CD8-positive, alpha-beta memory T cell (primary cell): ENCODE results near the gene CUL3. TPM values are rescaled to one million over a fixed set of nuclear protein-coding genes. Genes with fewer than 3 reads are reported as not detected.

Source experiments
- CTCF ChIA-PET: fragments of 350-600 bp; sonication (Branson Sonifier 250); formaldehyde crosslinking; loops from one replicate; lab custom pipeline; 2021; ENCODE audit warnings: antibody characterized with exemption; lab: Charles Lee
- POLR2A ChIA-PET: fragments of 350-600 bp; sonication (Branson Sonifier 250); formaldehyde crosslinking; loops from one replicate; lab custom pipeline; 2021; ENCODE audit warnings: antibody characterized with exemption; lab: Charles Lee
- DNase-seq, 5 donors: peaks; one replicate each; pipeline versions ENCODE4 v3.0.0 to v3.0.0-alpha.2; 2020 to 2022; ENCODE audit warnings: mixed read lengths in 1 of 5
- H3K27ac ChIP-seq: one replicate; pipeline ENCODE4 v1.7.0; 2013; ENCODE audit warnings: low read depth, mild to moderate bottlenecking, low read length, moderate library complexity
- H3K27me3 ChIP-seq: 2 replicates; pipeline ENCODE4 v1.7.0; 2013; ENCODE audit warnings: low read length, mild to moderate bottlenecking; ENCODE audit not compliant: insufficient read depth, poor library complexity, severe bottlenecking
- H3K36me3 ChIP-seq: 2 replicates; pipeline ENCODE4 v1.7.0; 2013; ENCODE audit warnings: mild to moderate bottlenecking, low read length, moderate library complexity; ENCODE audit not compliant: insufficient read depth
- H3K4me1 ChIP-seq: 2 replicates; pipeline ENCODE4 v1.7.0; 2013; ENCODE audit warnings: mild to moderate bottlenecking, low read length, moderate library complexity; ENCODE audit not compliant: insufficient read depth
- H3K4me3 ChIP-seq: 2 replicates; pipeline ENCODE4 v1.7.0; 2013; ENCODE audit warnings: mild to moderate bottlenecking, low read length
- H3K9me3 ChIP-seq: 2 replicates; pipeline ENCODE4 v1.7.0; 2013; ENCODE audit warnings: mild to moderate bottlenecking, low read length
- H3K27ac Mint-ChIP-seq, 8 donors: one replicate each; pipeline ENCODE4 v1.8.0; 2020 to 2021; ENCODE audit warnings: mixed read lengths in 8 of 8, mild to moderate bottlenecking in 6 of 8, inconsistent platforms in 3 of 8, moderate library complexity in 3 of 8
- H3K27me3 Mint-ChIP-seq, 2 donors: one replicate each; pipeline ENCODE4 v1.8.0; 2020 to 2021; ENCODE audit warnings: mixed read lengths in 2 of 2, mild to moderate bottlenecking in 1 of 2, moderate library complexity in 1 of 2
- H3K36me3 Mint-ChIP-seq, 3 donors: one replicate each; pipeline ENCODE4 v1.8.0; 2020 to 2021; ENCODE audit warnings: mixed read lengths in 3 of 3, inconsistent platforms in 1 of 3, mild to moderate bottlenecking in 1 of 3
- H3K4me1 Mint-ChIP-seq, 3 donors: one replicate each; pipeline ENCODE4 v1.8.0; 2020 to 2021; ENCODE audit warnings: mixed read lengths in 3 of 3, inconsistent platforms in 1 of 3, mild to moderate bottlenecking in 1 of 3
- H3K4me3 Mint-ChIP-seq, 7 donors: one replicate each; pipeline ENCODE4 v1.8.0; 2020 to 2021; ENCODE audit warnings: mixed read lengths in 7 of 7, mild to moderate bottlenecking in 6 of 7, moderate library complexity in 4 of 7, inconsistent platforms in 2 of 7
- H3K9me3 Mint-ChIP-seq, 5 donors: one replicate each; pipeline ENCODE4 v1.8.0; 2020 to 2022; ENCODE audit warnings: mixed read lengths in 5 of 5, mild to moderate bottlenecking in 3 of 5, moderate library complexity in 2 of 5, inconsistent platforms in 1 of 5
- polyA plus RNA-seq: library from polyadenylated mRNA; unstranded; fragments of 300-500 nt; fragmentation: Illumina TruSeq; gene quantifications from one replicate; pipeline ENCODE4 v1.2.3, GENCODE V29; 2021
- total RNA-seq, 2 experiments: library from RNA; stranded (reverse); gene quantifications; one replicate each; pipeline ENCODE4 v1.2.3, GENCODE V29; 2021

The CUL3 gene
- total and polyA plus RNA-seq, 3 experiments from 2014 or later: 58.1 to 104 (median 100) TPM

- ChIA-PET CTCF (no interaction called here), POLR2A (no interaction called here)
- peaks cover 3% of the 10 kb centered on the region for H3K36me3 ChIP-seq
- Mint-ChIP-seq H3K4me1 (peaks cover 31 to 52% (median 31%) of the 10 kb centered on the region in 3 donors), H3K27ac (peak overlapping the region in 1 of 8 donors; percentile 14), H3K27me3 (no peaks in the 10 kb centered on the region), H3K4me3 (peak overlapping the region in 2 of 7 donors; percentile 29 to 48), H3K36me3 (peaks cover 6 to 21% (median 10%) of the 10 kb centered on the region in 3 donors), H3K9me3 (peaks cover 0 to 4% (median 0%) of the 10 kb centered on the region in 5 donors)
- H3K9me3 ChIP-seq: peaks cover 6% of the 10 kb centered on the region
- H3K27me3 ChIP-seq: no peaks in the 10 kb centered on the region
- no peak overlapping the region for H3K27ac ChIP-seq
- H3K4me3 ChIP-seq: no peak overlapping the region
- peaks cover 64% of the 10 kb centered on the region for H3K4me1 ChIP-seq
- DNase-seq: no peak
These were observed 19.6 kb downstream of the CUL3 start for GRCh38 chr2:224565452-224566035.

- peaks cover 3% of the 10 kb centered on the region for H3K36me3 ChIP-seq
- H3K4me3 Mint-ChIP-seq: peak overlapping the region in 4 of 7 donors; percentile 8 to 24 (median 13)
- H3K9me3 Mint-ChIP-seq: peaks cover 0 to 4% (median 0%) of the 10 kb centered on the region in 5 donors
- H3K27ac Mint-ChIP-seq: peak overlapping the region in 1 of 8 donors; percentile 39
- CTCF ChIA-PET: no interaction called here
- no peak overlapping the region for H3K27ac ChIP-seq
- peaks cover 11 to 40% (median 12%) of the 10 kb centered on the region in 3 donors for H3K4me1 Mint-ChIP-seq
- H3K36me3 Mint-ChIP-seq: peaks cover 6 to 21% (median 10%) of the 10 kb centered on the region in 3 donors
- no peaks in the 10 kb centered on the region for H3K27me3 Mint-ChIP-seq
- POLR2A ChIA-PET: no interaction called here
- H3K4me1 ChIP-seq: peaks cover 58% of the 10 kb centered on the region
- H3K4me3 ChIP-seq: no peak overlapping the region
- H3K27me3 ChIP-seq: no peaks in the 10 kb centered on the region
- no peak for DNase-seq
- H3K9me3 ChIP-seq: peaks cover 6% of the 10 kb centered on the region
These were observed 21.6 kb downstream of the CUL3 start for GRCh38 chr2:224563537-224563936.

DNA sequence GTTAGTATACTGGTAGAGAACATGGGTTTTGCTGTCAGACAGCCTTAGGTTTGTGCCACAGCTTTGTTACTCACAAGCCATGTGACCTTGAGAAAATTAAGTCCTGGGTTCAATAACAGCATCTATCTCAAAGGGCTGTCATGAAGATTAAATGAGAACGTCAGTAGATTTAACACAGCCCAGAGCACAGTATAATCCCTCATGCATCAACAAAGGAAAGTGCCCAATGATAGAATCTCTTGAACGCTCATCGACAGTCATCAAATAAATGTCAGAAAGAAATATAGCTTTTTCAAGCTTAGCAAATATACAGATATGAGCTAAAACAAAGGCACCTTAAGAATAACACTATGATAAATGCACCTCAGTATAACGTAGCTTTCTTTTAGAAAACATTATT, 22.3 kb downstream of the CUL3 start:
- Histone ChIP-seq H3K4me1 (peaks cover 52% of the 10 kb centered on the region), H3K9me3 (peaks cover 6% of the 10 kb centered on the region), H3K27me3 (no peaks in the 10 kb centered on the region), H3K27ac (no peak overlapping the region), H3K4me3 (no peak overlapping the region), H3K36me3 (peaks cover 3% of the 10 kb centered on the region)
- Mint-ChIP-seq H3K27ac (no peak overlapping the region), H3K27me3 (no peaks in the 10 kb centered on the region), H3K4me3 (peak overlapping the region in 4 of 7 donors; percentile 8 to 12 (median 10)), H3K4me1 (peaks cover 11 to 42% (median 12%) of the 10 kb centered on the region in 3 donors), H3K9me3 (peaks cover 0 to 3% (median 0%) of the 10 kb centered on the region in 5 donors), H3K36me3 (peaks cover 3 to 24% (median 12%) of the 10 kb centered on the region in 3 donors)
- CTCF ChIA-PET: no interaction called here
- no peak for DNase-seq
- POLR2A ChIA-PET: no interaction called here

GRCh38 chr2:224561234-224562005, 23.7 kb downstream of the CUL3 start:
- H3K36me3 Mint-ChIP-seq: peaks cover 0 to 21% (median 5%) of the 10 kb centered on the region in 3 donors
- no peak overlapping the region for H3K4me3 ChIP-seq
- H3K36me3 ChIP-seq: no peaks in the 10 kb centered on the region
- peaks cover 47% of the 10 kb centered on the region for H3K4me1 ChIP-seq
- peaks cover 14 to 37% (median 15%) of the 10 kb centered on the region in 3 donors for H3K4me1 Mint-ChIP-seq
- DNase-seq: no peak
- ChIA-PET POLR2A (no interaction called here), CTCF (interaction anchor here (0.6 kb wide), 1 partner anchor 205 kb away, joined by 3 read pairs; no protein-coding TSS in a partner anchor)
- peak overlapping the region in 1 of 7 donors; percentile 11 for H3K4me3 Mint-ChIP-seq
- no peaks in the 10 kb centered on the region for H3K27me3 Mint-ChIP-seq
- no peak overlapping the region for H3K27ac Mint-ChIP-seq
- H3K9me3 ChIP-seq: peaks cover 1% of the 10 kb centered on the region
- H3K9me3 Mint-ChIP-seq: no peaks in the 10 kb centered on the region
- H3K27ac ChIP-seq: no peak overlapping the region
- no peaks in the 10 kb centered on the region for H3K27me3 ChIP-seq

- Histone ChIP-seq H3K36me3 (peaks cover 3% of the 10 kb centered on the region), H3K27me3 (no peaks in the 10 kb centered on the region), H3K27ac (no peak overlapping the region), H3K4me1 (peaks cover 38% of the 10 kb centered on the region), H3K4me3 (no peak overlapping the region), H3K9me3 (no peaks in the 10 kb centered on the region)
- H3K27me3 Mint-ChIP-seq: no peaks in the 10 kb centered on the region
- H3K27ac Mint-ChIP-seq: no peak overlapping the region
- ChIA-PET CTCF (no interaction called here), POLR2A (no interaction called here)
- no peak overlapping the region for H3K4me3 Mint-ChIP-seq
- peaks cover 23 to 34% (median 24%) of the 10 kb centered on the region in 3 donors for H3K4me1 Mint-ChIP-seq
- no peak for DNase-seq
- no peaks in the 10 kb centered on the region for H3K9me3 Mint-ChIP-seq
- peaks cover 0 to 20% (median 8%) of the 10 kb centered on the region in 3 donors for H3K36me3 Mint-ChIP-seq
These were observed 24.6 kb downstream of the CUL3 start for GRCh38 chr2:224560549-224560948.

- no peaks in the 10 kb centered on the region for H3K27me3 Mint-ChIP-seq
- H3K4me3 Mint-ChIP-seq: no peak overlapping the region
- Histone ChIP-seq H3K27me3 (no peaks in the 10 kb centered on the region), H3K9me3 (no peaks in the 10 kb centered on the region), H3K4me1 (peaks cover 25% of the 10 kb centered on the region), H3K4me3 (no peak overlapping the region), H3K36me3 (peaks cover 8% of the 10 kb centered on the region), H3K27ac (no peak overlapping the region)
- ChIA-PET POLR2A (no interaction called here), CTCF (no interaction called here)
- H3K4me1 Mint-ChIP-seq: peaks cover 39 to 48% (median 46%) of the 10 kb centered on the region in 3 donors
- H3K9me3 Mint-ChIP-seq: no peaks in the 10 kb centered on the region
- no peak overlapping the region for H3K27ac Mint-ChIP-seq
- H3K36me3 Mint-ChIP-seq: peaks cover 0 to 33% (median 11%) of the 10 kb centered on the region in 3 donors
- DNase-seq: no peak
These were observed 27.6 kb downstream of the CUL3 start for GRCh38 chr2:224557610-224558009.

DNA sequence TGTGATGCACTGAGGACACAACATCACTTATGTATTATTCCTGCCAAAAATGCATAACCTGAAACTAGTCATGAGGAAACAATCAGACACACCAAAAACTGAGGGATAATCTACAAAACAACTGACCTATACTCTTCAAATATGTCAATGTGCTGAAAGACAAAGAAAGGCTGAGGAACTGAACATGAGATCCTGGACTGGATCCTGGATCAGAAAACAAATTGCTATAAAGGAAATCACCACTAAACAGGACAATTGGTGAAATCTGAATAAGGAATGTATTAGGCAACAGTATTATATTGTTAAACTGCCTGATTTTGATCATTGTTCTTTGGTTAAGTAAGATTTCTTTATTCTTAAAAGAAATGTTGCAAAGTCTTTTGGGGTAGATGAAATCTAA, 28.8 kb downstream of the CUL3 start:
- H3K36me3 ChIP-seq: peaks cover 8% of the 10 kb centered on the region
- Mint-ChIP-seq H3K9me3 (no peaks in the 10 kb centered on the region), H3K4me3 (no peak overlapping the region), H3K27me3 (no peaks in the 10 kb centered on the region), H3K27ac (peak overlapping the region in 1 of 8 donors; percentile 2), H3K4me1 (peaks cover 45 to 54% (median 53%) of the 10 kb centered on the region in 3 donors), H3K36me3 (peaks cover 0 to 40% (median 13%) of the 10 kb centered on the region in 3 donors)
- no peaks in the 10 kb centered on the region for H3K27me3 ChIP-seq
- CTCF ChIA-PET: no interaction called here
- POLR2A ChIA-PET: no interaction called here
- H3K4me3 ChIP-seq: no peak overlapping the region
- DNase-seq: no peak
- peaks cover 15% of the 10 kb centered on the region for H3K4me1 ChIP-seq
- H3K27ac ChIP-seq: no peak overlapping the region
- no peaks in the 10 kb centered on the region for H3K9me3 ChIP-seq

DNA sequence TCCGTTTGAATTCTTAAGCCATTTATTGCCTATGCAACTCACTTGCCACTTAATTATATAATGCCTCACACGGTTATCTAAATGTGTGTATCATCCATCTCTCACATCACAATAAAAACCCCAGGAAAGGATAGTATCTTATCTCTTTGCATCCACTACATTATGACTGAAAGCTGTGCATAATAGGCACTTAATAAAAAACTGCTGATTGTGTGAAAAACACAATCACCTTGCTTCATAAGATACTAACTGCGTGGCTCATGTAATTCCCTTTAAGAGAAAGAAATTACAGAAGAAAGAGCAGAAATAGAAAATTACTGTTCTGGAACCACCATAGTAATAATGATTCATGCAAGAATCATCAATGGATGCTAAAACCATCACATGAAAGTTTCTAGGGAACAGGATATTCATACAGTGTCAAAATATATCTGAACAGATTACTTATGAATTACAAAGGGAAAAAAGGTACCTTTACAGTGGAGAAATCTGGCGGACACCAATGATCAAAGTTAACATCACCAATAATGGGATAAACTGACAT, 29.3 kb downstream of the CUL3 start:
- Mint-ChIP-seq H3K36me3 (peaks cover 0 to 40% (median 13%) of the 10 kb centered on the region in 3 donors), H3K4me1 (peaks cover 45 to 55% (median 54%) of the 10 kb centered on the region in 3 donors), H3K9me3 (no peaks in the 10 kb centered on the region), H3K27me3 (no peaks in the 10 kb centered on the region), H3K27ac (peak overlapping the region in 2 of 8 donors; percentile 2 to 42), H3K4me3 (no peak overlapping the region)
- H3K36me3 ChIP-seq: peaks cover 8% of the 10 kb centered on the region
- H3K9me3 ChIP-seq: no peaks in the 10 kb centered on the region
- POLR2A ChIA-PET: no interaction called here
- peaks cover 12% of the 10 kb centered on the region for H3K4me1 ChIP-seq
- H3K27me3 ChIP-seq: no peaks in the 10 kb centered on the region
- DNase-seq: no peak
- CTCF ChIA-PET: no interaction called here
- H3K27ac ChIP-seq: no peak overlapping the region
- H3K4me3 ChIP-seq: no peak overlapping the region
